Measurements from ENCODE around the gene CBR3. TPM values are rescaled to one million over a fixed set of nuclear protein-coding genes. Genes with fewer than 3 reads are reported as not detected.
A peak's percentile ranks its signal among the peaks of the same experiment; 100 is the strongest.

CBR3 gene
- total and polyA plus RNA-seq, 5 experiments from 2014 or later: 4.6 to 11.6 (median 5.4) TPM

DNA sequence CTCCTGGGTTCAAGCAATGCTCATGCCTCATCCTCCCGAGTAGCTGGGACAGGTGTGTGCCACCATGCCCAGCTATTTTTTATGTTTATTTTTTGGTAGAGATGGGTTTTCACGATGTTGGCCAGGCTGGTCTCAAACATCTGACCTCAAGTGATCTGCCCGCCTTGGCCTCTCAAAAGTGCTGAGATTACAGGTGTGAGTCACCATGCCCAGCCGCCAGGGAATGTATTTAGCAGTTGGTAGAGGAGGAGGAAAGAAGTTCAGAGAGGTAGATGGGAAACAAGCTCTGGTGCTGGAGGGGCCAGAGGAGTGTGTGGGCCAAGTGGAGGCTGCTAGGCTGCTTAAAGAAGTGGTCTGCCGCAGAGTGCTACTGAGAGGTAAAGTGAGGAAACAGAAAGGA, 27.8 kb downstream of the CBR3 start:
- Mint-ChIP-seq H3K9me3 (no peaks in the 10 kb centered on the region), H3K36me3 (peaks cover 0 to 25% (median 6%) of the 10 kb centered on the region in 3 donors), H3K4me1 (peaks cover 15 to 42% (median 32%) of the 10 kb centered on the region in 4 donors), H3K4me3 (no peak overlapping the region), H3K27me3 (no peaks in the 10 kb centered on the region), H3K27ac (peak overlapping the region in 2 of 10 donors; percentile 25 to 55)
- POLR2A ChIA-PET: interaction anchor here (1.0 kb wide), 1 partner anchor 11 kb away, joined by 4 read pairs; no protein-coding TSS in a partner anchor
- no peak for ATAC-seq
- no peak for DNase-seq

DNA sequence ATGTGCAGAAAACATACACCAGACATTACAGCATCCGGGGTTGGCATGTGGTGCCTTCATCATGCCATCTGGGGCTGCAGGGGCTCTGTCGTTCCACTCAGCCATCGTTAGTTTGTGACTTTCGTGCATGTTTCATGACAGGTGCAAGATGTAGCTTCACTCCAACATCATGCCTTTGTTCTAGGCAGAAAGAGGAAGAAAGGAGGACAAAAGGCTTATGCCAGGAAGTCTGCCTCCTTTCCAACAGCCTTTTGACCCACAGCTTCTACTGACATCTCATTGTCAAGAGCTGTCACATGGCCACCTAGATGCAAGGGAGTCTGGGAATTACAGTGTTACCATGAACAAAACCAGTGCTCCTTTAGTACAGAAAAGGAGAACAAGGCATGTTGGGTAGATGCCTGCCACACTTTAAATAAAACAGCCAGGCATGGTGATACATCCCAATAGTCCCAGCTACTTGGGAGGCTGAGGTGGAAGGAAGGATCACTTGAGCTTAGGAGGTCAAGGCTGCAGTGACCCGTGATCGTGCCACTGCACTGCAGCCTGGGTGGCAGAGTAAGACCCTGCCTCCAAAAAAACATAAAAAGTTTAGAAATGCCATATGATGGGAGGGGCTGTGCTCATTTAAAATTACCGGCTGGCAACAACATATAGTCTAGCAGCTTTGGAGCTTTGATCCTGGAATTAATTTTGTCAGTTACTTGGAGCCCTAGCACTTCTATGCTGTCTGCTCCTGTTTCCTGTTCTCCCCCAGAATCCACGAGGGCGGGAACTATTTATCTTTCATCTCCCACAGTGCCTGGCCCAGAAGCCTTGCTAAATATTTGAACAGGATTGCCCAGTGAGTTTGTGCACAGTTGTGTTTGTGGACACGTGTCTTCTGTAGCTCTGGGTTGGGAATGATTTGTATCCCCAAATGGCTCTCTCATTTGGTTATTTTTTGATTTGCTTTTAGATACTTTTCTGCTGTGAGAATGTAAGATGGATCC, 29.2 kb downstream of the CBR3 start:
- Mint-ChIP-seq H3K4me1 (peaks cover 15 to 35% (median 24%) of the 10 kb centered on the region in 4 donors), H3K27ac (peak overlapping the region in 4 of 10 donors; percentile 11 to 73 (median 30)), H3K27me3 (no peaks in the 10 kb centered on the region), H3K36me3 (peaks cover 0 to 35% (median 13%) of the 10 kb centered on the region in 3 donors), H3K9me3 (no peaks in the 10 kb centered on the region), H3K4me3 (no peak overlapping the region)
- ATAC-seq (no peak), DNase-seq (no peak)
- POLR2A ChIA-PET: interaction anchor here (0.5 to 1.2 kb wide), 4 partner anchors 10 to 1493 kb away, joined by 3 read pairs; no protein-coding TSS in a partner anchor

DNA sequence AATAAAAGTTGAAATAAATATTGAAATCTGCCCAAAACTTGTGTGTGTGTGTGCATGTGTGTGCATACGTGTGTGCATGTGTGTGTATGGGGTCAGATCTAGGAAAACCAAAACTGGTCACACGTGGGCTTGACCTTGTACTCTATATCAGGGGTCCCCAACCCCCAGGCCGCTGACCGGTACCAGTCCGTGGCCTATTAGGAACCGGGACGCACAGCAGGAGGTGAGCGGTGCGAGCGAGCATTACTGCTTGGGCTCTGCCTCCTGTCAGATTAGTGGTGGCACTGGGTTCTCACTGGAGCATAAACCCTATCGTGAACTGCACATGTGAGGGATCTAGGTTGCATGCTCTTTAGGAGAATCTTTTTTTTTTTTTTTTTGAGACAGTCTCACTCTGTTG, 30.5 kb downstream of the CBR3 start:
- ATAC-seq: no peak

DNA sequence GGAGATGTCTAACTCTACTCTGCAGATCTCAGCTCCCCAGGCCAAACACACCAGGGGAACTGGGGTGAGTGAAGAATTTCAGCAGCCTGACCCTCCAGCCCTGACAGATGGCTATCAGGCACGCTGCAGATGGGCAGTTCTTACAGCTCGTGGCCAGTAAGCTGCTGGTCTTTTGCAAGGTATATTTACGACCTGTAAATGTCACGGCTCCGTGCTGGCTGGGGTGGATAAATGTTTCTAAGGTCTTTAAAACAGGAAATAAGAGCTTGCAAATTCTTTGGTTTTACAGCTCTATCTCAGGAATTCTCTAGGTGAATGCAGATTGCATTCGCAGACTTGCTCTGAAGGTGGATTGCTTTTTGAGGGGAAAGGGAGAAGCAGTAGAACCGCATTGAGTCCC, 31.8 kb downstream of the CBR3 start:
- Mint-ChIP-seq H3K27me3 (no peaks in the 10 kb centered on the region), H3K9me3 (no peaks in the 10 kb centered on the region), H3K4me3 (no peak overlapping the region), H3K27ac (peak overlapping the region in 2 of 10 donors; percentile 28 to 49), H3K36me3 (peaks cover 5 to 48% (median 27%) of the 10 kb centered on the region in 3 donors), H3K4me1 (peaks cover 14 to 25% (median 22%) of the 10 kb centered on the region in 4 donors)
- DNase-seq (no peak), ATAC-seq (no peak)
- POLR2A ChIA-PET: interaction anchor here (0.5 kb wide), 1 partner anchor 216 kb away, joined by 5 read pairs; no protein-coding TSS in a partner anchor

More for the DNA sequence above, 30.5 kb downstream of the CBR3 start:
- Mint-ChIP-seq H3K4me3 (no peak overlapping the region), H3K36me3 (peaks cover 5 to 48% (median 23%) of the 10 kb centered on the region in 3 donors), H3K4me1 (peaks cover 17 to 31% (median 21%) of the 10 kb centered on the region in 4 donors), H3K27ac (no peak overlapping the region), H3K9me3 (no peaks in the 10 kb centered on the region), H3K27me3 (no peaks in the 10 kb centered on the region)
- no peak for DNase-seq
- POLR2A ChIA-PET: no interaction called here

DNA sequence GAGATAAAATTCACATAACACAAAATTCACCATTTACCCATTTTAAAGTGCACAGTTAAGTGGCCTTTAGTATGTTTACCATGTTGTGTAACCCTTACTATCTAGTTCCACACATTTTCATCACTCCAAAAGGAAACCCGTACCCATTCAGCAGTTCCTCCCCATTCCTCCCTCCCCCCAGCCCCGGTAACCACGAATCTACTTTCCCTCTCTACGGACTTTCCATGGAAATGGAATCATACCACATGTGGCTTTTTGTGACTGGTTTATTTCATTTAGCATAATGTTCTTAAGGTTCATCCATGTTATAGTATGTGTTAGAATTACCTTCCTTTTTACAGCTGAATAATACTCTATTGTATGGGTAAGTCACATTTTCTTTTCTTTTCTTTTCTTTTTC, 32.7 kb downstream of the CBR3 start:
- no peak overlapping the region for H3K27ac Mint-ChIP-seq
- no peaks in the 10 kb centered on the region for H3K9me3 Mint-ChIP-seq
- peaks cover 11 to 28% (median 22%) of the 10 kb centered on the region in 4 donors for H3K4me1 Mint-ChIP-seq
- POLR2A ChIA-PET: no interaction called here
- ATAC-seq: no peak
- H3K27me3 Mint-ChIP-seq: no peaks in the 10 kb centered on the region
- H3K4me3 Mint-ChIP-seq: no peak overlapping the region
- H3K36me3 Mint-ChIP-seq: peaks cover 5 to 46% (median 30%) of the 10 kb centered on the region in 3 donors
- DNase-seq: no peak

DNA sequence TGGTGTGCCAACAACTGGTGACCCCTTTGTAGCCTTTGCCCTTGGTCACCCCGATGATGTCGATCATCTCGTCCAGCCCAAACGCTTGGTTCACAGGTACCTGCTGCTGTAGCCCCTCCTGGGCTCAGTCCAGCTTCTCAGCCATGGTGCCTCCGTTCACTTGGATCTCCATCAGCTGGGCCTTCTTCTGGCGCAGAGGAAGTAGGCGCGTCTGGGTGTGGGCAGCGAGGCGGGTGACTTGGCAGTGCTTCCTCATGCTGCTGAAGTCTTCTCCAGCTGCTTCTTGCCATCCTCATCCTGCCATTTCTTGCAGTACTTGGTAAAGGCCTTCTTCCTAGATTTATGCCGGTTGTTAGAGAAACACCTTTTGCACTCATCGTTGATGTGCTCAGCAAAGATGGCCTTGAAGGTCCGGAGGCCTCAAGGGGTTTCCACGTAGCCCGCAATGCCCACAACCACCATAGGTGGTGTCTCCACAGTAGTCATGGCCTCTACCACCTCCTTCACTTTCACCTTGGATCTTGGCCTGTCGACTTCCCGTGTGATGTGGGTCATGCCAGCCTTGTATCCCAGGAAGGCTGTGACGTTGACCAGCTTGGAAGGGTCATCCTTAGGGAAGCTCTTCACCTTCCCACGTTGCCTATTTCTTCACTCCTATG, 34.7 kb downstream of the CBR3 start:
- Mint-ChIP-seq H3K4me1 (peaks cover 3 to 25% (median 13%) of the 10 kb centered on the region in 4 donors), H3K9me3 (no peaks in the 10 kb centered on the region), H3K27ac (peak overlapping the region in 1 of 10 donors; percentile 28), H3K27me3 (no peaks in the 10 kb centered on the region), H3K4me3 (no peak overlapping the region), H3K36me3 (peaks cover 5 to 44% (median 30%) of the 10 kb centered on the region in 3 donors)
- ATAC-seq (no peak), DNase-seq (no peak)
- POLR2A ChIA-PET: no interaction called here

DNA sequence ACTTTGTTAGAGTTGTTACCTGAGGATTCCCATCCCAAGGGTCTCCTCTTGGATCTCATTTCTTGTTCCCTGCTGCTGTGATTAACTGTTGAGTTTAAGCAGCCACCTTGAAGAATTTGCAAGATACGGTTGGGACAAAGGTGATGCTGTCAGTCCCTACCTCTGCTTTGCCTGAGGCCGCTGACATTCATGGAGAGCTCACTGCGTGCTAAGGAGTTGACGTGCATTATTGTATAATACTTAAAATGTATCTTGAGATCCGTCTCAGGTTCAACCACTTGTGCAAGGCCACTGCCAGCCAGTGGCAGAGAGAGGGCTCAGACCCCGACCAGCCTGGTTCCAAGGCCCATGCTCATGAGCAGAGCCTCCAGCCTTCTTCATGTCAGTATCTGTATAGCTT, 35.9 kb downstream of the CBR3 start:
- DNase-seq: no peak
- Mint-ChIP-seq H3K27ac (no peak overlapping the region), H3K9me3 (no peaks in the 10 kb centered on the region), H3K4me1 (peaks cover 8 to 35% (median 22%) of the 10 kb centered on the region in 4 donors), H3K4me3 (no peak overlapping the region), H3K36me3 (peaks cover 5 to 39% (median 26%) of the 10 kb centered on the region in 3 donors), H3K27me3 (no peaks in the 10 kb centered on the region)
- ATAC-seq: no peak
- POLR2A ChIA-PET: no interaction called here

DNA sequence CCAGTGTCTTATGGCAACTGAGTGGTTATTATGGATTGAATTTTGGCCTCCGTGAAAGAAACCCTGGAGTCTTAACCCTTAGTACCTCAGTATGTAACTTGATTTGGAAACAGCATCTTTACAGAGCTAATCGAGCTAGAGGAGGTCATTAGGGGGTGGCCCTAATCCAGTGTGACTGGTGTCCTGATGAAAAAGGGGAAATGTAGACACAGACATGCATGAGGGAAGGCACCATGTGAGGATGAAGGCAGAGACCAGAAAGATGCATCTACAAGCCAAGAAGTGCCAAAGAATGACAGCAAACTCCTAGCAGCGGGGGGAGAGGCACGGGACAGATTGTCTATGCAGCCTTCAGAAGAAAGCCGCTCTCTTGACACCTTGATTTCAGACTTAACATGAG, 36.5 kb downstream of the CBR3 start:
- POLR2A ChIA-PET: no interaction called here

DNA sequence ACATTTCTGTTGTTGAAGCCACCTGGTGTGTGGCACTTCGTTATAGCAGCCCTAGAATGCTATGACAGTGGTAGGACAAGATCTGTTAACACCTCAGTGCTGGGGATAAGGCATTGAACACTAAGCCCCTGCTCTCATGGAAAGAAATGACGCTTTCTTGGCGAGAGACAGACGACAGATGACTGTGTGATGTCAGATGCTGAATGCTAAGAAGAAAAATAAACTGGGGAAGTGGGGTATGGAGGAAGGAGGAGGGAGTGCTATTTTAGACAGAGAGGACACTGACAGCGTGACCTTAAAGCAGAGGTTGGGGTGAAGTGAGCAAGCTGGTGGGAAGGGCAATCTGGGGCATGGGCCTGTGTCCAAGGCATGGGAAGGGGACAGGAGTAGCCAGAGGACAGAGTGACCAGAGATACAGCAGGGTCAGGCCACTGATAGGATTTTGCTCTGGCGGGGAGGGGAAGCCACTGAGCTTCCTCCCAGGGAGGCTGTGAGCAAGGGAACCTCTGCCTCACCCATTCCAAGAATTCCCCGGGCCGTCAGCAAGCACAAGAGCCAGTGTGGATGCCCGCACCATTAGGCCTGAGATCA, 37.0 kb downstream of the CBR3 start:
- Mint-ChIP-seq H3K4me3 (peak overlapping the region in 5 of 10 donors; percentile 4 to 74 (median 18)), H3K9me3 (no peaks in the 10 kb centered on the region), H3K27ac (peak overlapping the region in 7 of 10 donors; percentile 3 to 88 (median 68)), H3K36me3 (peaks cover 5 to 29% (median 24%) of the 10 kb centered on the region in 3 donors), H3K27me3 (no peaks in the 10 kb centered on the region), H3K4me1 (peaks cover 8 to 41% (median 29%) of the 10 kb centered on the region in 4 donors)
- ATAC-seq: no peak
- POLR2A ChIA-PET: no interaction called here
- no peak for DNase-seq

More for the DNA sequence above, 36.5 kb downstream of the CBR3 start:
- Mint-ChIP-seq H3K4me1 (peaks cover 8 to 40% (median 27%) of the 10 kb centered on the region in 4 donors), H3K4me3 (peak overlapping the region in 2 of 10 donors; percentile 6 to 18), H3K9me3 (no peaks in the 10 kb centered on the region), H3K27ac (peak overlapping the region in 5 of 10 donors; percentile 3 to 88 (median 68)), H3K27me3 (no peaks in the 10 kb centered on the region), H3K36me3 (peaks cover 5 to 34% (median 26%) of the 10 kb centered on the region in 3 donors)
- no peak for DNase-seq
- no peak for ATAC-seq

DNA sequence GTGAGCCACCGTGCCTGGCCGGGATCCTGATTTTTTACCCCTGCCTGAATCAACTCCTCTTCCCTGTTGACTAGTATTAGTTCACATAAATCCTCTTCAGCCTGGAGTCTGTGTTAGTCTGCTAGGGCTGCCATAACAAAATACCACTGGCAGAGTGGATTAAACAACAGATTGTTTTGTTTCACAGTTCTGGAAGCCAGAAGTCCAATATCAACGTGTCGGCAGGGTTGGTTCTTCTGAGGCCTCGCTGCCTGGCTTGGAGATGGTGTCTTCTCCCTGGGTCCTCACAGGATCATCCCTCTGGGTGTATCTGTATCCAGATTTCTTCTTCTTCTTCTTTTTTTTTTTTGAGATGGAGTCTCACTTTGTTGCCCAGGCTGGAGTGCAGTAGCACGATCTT, 39.9 kb downstream of the CBR3 start:
- DNase-seq (no peak), ATAC-seq (no peak)
- Mint-ChIP-seq H3K4me1 (peaks cover 8 to 47% (median 32%) of the 10 kb centered on the region in 4 donors), H3K36me3 (peaks cover 3 to 11% (median 8%) of the 10 kb centered on the region in 3 donors), H3K27ac (peak overlapping the region in 7 of 10 donors; percentile 24 to 84 (median 73)), H3K27me3 (no peaks in the 10 kb centered on the region), H3K9me3 (no peaks in the 10 kb centered on the region), H3K4me3 (peak overlapping the region in 4 of 10 donors; percentile 24 to 39 (median 32))
- POLR2A ChIA-PET: interaction anchor here (1.6 to 2.4 kb wide), 3 partner anchors 16 to 146 kb away, joined by 3 to 25 read pairs (median 8); partner anchors contain the start of gene MORC3

DNA sequence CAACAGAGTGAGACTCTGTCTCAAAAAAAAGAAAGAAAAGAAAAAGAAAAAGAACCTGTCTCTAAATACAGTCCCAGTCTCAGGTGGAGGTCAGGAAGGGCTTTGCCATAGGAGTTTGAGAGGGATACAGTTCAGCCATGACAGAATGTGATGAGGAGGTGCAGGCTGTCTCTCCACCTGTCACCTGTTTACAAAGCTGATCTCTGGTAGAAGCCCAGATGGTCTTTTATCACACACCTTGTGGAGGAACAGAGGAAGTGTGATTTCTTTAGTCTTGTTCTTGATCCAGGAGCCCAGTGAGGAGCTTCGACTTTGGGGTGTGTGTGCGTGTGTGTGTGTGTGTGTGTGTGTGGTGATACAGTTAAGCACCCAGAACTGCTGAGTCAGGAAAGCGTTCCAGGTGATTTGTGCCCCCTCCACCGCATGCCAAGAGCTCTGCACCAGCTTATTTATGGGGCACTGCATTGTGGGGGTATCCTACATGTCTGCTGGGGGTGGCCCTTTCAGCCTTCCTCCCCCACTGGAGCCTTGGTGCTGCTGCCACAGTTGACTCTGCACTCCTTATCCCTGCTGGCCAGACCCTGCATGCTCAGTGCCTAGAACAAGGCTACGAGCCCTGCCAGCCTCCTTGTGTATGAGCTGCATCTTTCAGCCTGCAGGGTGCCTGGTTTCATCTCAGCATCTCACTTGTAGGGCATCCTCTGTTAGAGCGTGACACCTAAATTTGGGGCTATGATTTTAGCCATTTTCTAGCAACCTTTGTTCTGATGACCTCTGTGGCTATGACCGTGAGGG, 41.1 kb downstream of the CBR3 start:
- Mint-ChIP-seq H3K36me3 (peaks cover 0 to 7% (median 2%) of the 10 kb centered on the region in 3 donors), H3K4me3 (peak overlapping the region in 3 of 10 donors; percentile 8 to 39 (median 30)), H3K4me1 (peaks cover 7 to 49% (median 32%) of the 10 kb centered on the region in 4 donors), H3K27me3 (no peaks in the 10 kb centered on the region), H3K27ac (peak overlapping the region; percentile 64 to 90 (median 84)), H3K9me3 (no peaks in the 10 kb centered on the region)
- POLR2A ChIA-PET: interaction anchor here (0.8 to 1.2 kb wide), 3 partner anchors 11 to 144 kb away, joined by 3 to 10 read pairs (median 3); partner anchors contain the start of gene MORC3
- ATAC-seq: no peak
- peak in 2 of 10 donors; percentile 20 to 22 for DNase-seq
